Measurements from ENCODE around the gene TMEM238. TPM values are rescaled to one million over a fixed set of nuclear protein-coding genes. Genes with fewer than 3 reads are reported as not detected.

The TMEM238 gene
- total RNA-seq, 1 donor from 2014 or later, result 1.4 TPM

GRCh38 chr19:55382522-55383054 is 1.5 kb downstream of the TMEM238 start:
- DNase-seq (ENCODE audit: low read depth), result no peak
- no peak for TF ChIP-seq CTCF (IDR thresholded peaks at IDR 0.05; ENCODE audit: insufficient read depth, low read length, poor library complexity, severe bottlenecking)

GRCh38 chr19:55382013-55382412 is 2.1 kb downstream of the TMEM238 start:
- H3K36me3 ChIP-seq (ENCODE audit: control insufficient read depth, insufficient read depth, low read length), result no peaks in the 10 kb centered on the region
- no peak for DNase-seq (ENCODE audit: low read depth)
- no peak overlapping the region for H3K4me3 ChIP-seq (ENCODE audit: low read depth, low read length)
- H3K27me3 ChIP-seq (ENCODE audit: control insufficient read depth, insufficient read depth, low read length), result peaks cover 7% of the 10 kb centered on the region
- no peak for TF ChIP-seq CTCF (IDR thresholded peaks at IDR 0.05; ENCODE audit: insufficient read depth, low read length, poor library complexity, severe bottlenecking)

More at GRCh38 chr19:55382522-55383054, 1.5 kb downstream of the TMEM238 start:
- H3K36me3 ChIP-seq (ENCODE audit: control insufficient read depth, insufficient read depth, low read length), result no peaks in the 10 kb centered on the region
- no peak overlapping the region for H3K4me3 ChIP-seq (ENCODE audit: low read depth, low read length)
- peaks cover 5% of the 10 kb centered on the region for H3K27me3 ChIP-seq (ENCODE audit: control insufficient read depth, insufficient read depth, low read length)

- Histone ChIP-seq H3K27me3 (ENCODE audit: control insufficient read depth, insufficient read depth, low read length) (peaks cover 7% of the 10 kb centered on the region), H3K4me3 (ENCODE audit: low read depth, low read length) (no peak overlapping the region), H3K36me3 (ENCODE audit: control insufficient read depth, insufficient read depth, low read length) (no peaks in the 10 kb centered on the region)
- no peak for DNase-seq (ENCODE audit: low read depth)
- TF ChIP-seq CTCF (IDR thresholded peaks at IDR 0.05; ENCODE audit: insufficient read depth, low read length, poor library complexity, severe bottlenecking), result no peak
These were observed 4.9 kb downstream of the TMEM238 start for GRCh38 chr19:55379174-55379573.

- peaks cover 7% of the 10 kb centered on the region for H3K27me3 ChIP-seq (ENCODE audit: control insufficient read depth, insufficient read depth, low read length)
- H3K4me3 ChIP-seq (ENCODE audit: low read depth, low read length), result no peak overlapping the region
- no peaks in the 10 kb centered on the region for H3K36me3 ChIP-seq (ENCODE audit: control insufficient read depth, insufficient read depth, low read length)
- no peak for DNase-seq (ENCODE audit: low read depth)
- TF ChIP-seq CTCF (IDR thresholded peaks at IDR 0.05; ENCODE audit: insufficient read depth, low read length, poor library complexity, severe bottlenecking), result no peak
These were observed 6.5 kb downstream of the TMEM238 start for GRCh38 chr19:55377356-55378131.

- peaks cover 7% of the 10 kb centered on the region for H3K27me3 ChIP-seq (ENCODE audit: control insufficient read depth, insufficient read depth, low read length)
- TF ChIP-seq CTCF (IDR thresholded peaks at IDR 0.05; ENCODE audit: insufficient read depth, low read length, poor library complexity, severe bottlenecking), result no peak
- H3K4me3 ChIP-seq (ENCODE audit: low read depth, low read length), result no peak within 1 kb of the TSS
- H3K36me3 ChIP-seq (ENCODE audit: control insufficient read depth, insufficient read depth, low read length), result no peaks in the 10 kb centered on the region
- DNase-seq (ENCODE audit: low read depth), result no peak
These were observed 7.7 kb downstream of the TMEM238 start, which contains the start of gene TMEM190 for GRCh38 chr19:55376241-55376933. Gene TMEM190 (plus strand): TSS chr19:55376826. CDS start chr19:55376854, 28 bp downstream.
